ENCODE measurements around the gene ABCA7. TPM values are rescaled to one million over a fixed set of nuclear protein-coding genes. Genes with fewer than 3 reads are reported as not detected.

ABCA7 gene
- total RNA-seq, 1 experiment from 2014 or later = 91.4 TPM

GRCh38 chr19:1054102-1055027 is 14.5 kb downstream of the ABCA7 start:
- BruUV-seq (replicated peaks) = no TSS peak

More at GRCh38 chr19:1054102-1055027, 14.5 kb downstream of the ABCA7 start:
- H3K36me3 ChIP-seq (ENCODE audit: control insufficient read depth in 1 of 2, insufficient read depth in 2 of 2, low read length in 2 of 2) = peaks cover 2 to 4% of the 10 kb centered on the region in 2 experiments; a peak in 3 of 4 replicates
- intact Hi-C loops (cut with micrococcal nuclease) = no loop called here
- no peaks in the 10 kb centered on the region for H3K9me3 ChIP-seq (ENCODE audit: control insufficient read depth in 1 of 2, insufficient read depth in 1 of 2, low read depth in 1 of 2, low read length in 2 of 2)
- no peak for TF ChIP-seq POLR2AphosphoS5 (IDR thresholded peaks at IDR 0.05; ENCODE audit: low read depth, low read length)
- TF ChIP-seq ZNF274 (IDR thresholded peaks at IDR 0.05; ENCODE audit: low read depth, low read length) = no peak
- TF ChIP-seq CBX3 (IDR thresholded peaks at IDR 0.05; ENCODE audit: low read depth) = no peak
- TF ChIP-seq, protein P1, sequence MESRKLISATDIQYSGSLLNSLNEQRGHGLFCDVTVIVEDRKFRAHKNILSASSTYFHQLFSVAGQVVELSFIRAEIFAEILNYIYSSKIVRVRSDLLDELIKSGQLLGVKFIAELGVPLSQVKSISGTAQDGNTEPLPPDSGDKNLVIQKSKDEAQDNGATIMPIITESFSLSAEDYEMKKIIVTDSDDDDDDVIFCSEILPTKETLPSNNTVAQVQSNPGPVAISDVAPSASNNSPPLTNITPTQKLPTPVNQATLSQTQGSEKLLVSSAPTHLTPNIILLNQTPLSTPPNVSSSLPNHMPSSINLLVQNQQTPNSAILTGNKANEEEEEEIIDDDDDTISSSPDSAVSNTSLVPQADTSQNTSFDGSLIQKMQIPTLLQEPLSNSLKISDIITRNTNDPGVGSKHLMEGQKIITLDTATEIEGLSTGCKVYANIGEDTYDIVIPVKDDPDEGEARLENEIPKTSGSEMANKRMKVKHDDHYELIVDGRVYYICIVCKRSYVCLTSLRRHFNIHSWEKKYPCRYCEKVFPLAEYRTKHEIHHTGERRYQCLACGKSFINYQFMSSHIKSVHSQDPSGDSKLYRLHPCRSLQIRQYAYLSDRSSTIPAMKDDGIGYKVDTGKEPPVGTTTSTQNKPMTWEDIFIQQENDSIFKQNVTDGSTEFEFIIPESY (IDR thresholded peaks at IDR 0.05; ENCODE audit: extremely low read depth, insufficient replicate concordance, low read length) = no peak
- no peak for TF ChIP-seq POLR2A (IDR thresholded peaks at IDR 0.05; ENCODE audit: borderline replicate concordance, extremely low read depth, insufficient read depth, insufficient read length)
- TF ChIP-seq ELF1 (IDR thresholded peaks at IDR 0.05; ENCODE audit: borderline replicate concordance, low read depth) = no peak
- TF ChIP-seq, protein P2, sequence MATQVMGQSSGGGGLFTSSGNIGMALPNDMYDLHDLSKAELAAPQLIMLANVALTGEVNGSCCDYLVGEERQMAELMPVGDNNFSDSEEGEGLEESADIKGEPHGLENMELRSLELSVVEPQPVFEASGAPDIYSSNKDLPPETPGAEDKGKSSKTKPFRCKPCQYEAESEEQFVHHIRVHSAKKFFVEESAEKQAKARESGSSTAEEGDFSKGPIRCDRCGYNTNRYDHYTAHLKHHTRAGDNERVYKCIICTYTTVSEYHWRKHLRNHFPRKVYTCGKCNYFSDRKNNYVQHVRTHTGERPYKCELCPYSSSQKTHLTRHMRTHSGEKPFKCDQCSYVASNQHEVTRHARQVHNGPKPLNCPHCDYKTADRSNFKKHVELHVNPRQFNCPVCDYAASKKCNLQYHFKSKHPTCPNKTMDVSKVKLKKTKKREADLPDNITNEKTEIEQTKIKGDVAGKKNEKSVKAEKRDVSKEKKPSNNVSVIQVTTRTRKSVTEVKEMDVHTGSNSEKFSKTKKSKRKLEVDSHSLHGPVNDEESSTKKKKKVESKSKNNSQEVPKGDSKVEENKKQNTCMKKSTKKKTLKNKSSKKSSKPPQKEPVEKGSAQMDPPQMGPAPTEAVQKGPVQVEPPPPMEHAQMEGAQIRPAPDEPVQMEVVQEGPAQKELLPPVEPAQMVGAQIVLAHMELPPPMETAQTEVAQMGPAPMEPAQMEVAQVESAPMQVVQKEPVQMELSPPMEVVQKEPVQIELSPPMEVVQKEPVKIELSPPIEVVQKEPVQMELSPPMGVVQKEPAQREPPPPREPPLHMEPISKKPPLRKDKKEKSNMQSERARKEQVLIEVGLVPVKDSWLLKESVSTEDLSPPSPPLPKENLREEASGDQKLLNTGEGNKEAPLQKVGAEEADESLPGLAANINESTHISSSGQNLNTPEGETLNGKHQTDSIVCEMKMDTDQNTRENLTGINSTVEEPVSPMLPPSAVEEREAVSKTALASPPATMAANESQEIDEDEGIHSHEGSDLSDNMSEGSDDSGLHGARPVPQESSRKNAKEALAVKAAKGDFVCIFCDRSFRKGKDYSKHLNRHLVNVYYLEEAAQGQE (IDR thresholded peaks at IDR 0.05; ENCODE audit: low read depth) = no peak
- TF ChIP-seq EGR1 (IDR thresholded peaks at IDR 0.05; ENCODE audit: low read depth) = no peak
- H3K9ac ChIP-seq (ENCODE audit: low read length) = no peak overlapping the region
- no peak overlapping the region for H2AFZ ChIP-seq (ENCODE audit: low read depth, low read length, poor library complexity, severe bottlenecking)
- no peak for DNase-seq (ENCODE audit: low read depth, low spot score)
- CTCF ChIA-PET = interaction anchor here (1.3 kb wide), 1 partner anchor 11 kb away, joined by 3 read pairs; no protein-coding TSS in a partner anchor
- H3K27me3 ChIP-seq (ENCODE audit: insufficient read depth, low read length) = no peaks in the 10 kb centered on the region
- no peak overlapping the region for H3K27ac ChIP-seq (ENCODE audit: low read depth, low read length)
- H3K79me2 ChIP-seq (ENCODE audit: insufficient read depth, low read length) = no peaks in the 10 kb centered on the region
- no peaks in the 10 kb centered on the region for H4K20me1 ChIP-seq (ENCODE audit: insufficient read depth)
- no peak for ATAC-seq
- RAD21 ChIA-PET (ENCODE audit: low non-redundant PET in 1 of 2, low total read pairs in 2 of 2, uncharacterized antibody in 2 of 2, unreplicated experiment in 2 of 2) = no interaction called here
- no peak overlapping the region for H3K4me3 ChIP-seq (replicated peaks in 1 of 2; ENCODE audit: low read depth in 1 of 2, low read length in 2 of 2)
- H3K4me2 ChIP-seq (ENCODE audit: low read length) = no peak overlapping the region
- no peaks in the 10 kb centered on the region for H3K9me2 ChIP-seq (ENCODE audit: insufficient read depth)
- POLR2A ChIA-PET = interaction anchor here (1.6 kb wide), 1 partner anchor 10 kb away, joined by 4 read pairs; no protein-coding TSS in a partner anchor
- peaks cover 0 to 13% of the 10 kb centered on the region in 2 experiments; a peak in 3 of 4 replicates for H3K4me1 ChIP-seq (ENCODE audit: control insufficient read depth in 1 of 2, insufficient read depth in 2 of 2, low read length in 2 of 2)

All from HCT116 (cell line).